HG02610 (cell line): Measurements from ENCODE around the gene TXN.
"Not testable (repeated sequence)": the region's sequence is repeated elsewhere in the genome, so short reads cannot be mapped to it uniquely, and the experiment has no call there.

Experiments used
- ATAC-seq: cut with Tn5 transposase; IDR thresholded peaks from one replicate; pipeline ENCODE4 v1.9.1; 2021; ENCODE audit warnings: mild to moderate bottlenecking, moderate library complexity; ENCODE audit not compliant: unreplicated experiment

The TXN gene

DNA sequence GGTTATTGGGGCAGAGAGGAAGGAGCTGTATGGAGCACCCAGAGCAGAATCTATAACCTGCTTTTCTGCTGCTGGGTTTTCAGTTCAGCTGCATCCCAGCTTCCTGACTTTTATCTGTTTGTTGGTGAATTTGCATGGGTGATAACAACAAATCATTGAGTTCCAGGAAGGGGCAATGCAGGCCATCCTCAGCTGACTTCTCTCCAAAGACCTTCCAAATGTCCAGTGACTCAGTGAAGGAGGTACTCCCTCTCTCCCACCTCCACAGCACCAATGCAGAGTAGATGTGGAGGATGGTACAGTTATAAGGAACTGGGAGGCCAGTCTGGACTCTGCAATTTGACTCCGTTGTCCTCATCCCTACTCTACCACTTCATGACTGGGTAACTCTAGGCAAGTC, 1.6 kb upstream of the TXN start:
- no peak for ATAC-seq

GRCh38 chr9:110257097-110257841, 962 bp upstream of the TXN start:
- no peak for ATAC-seq

DNA sequence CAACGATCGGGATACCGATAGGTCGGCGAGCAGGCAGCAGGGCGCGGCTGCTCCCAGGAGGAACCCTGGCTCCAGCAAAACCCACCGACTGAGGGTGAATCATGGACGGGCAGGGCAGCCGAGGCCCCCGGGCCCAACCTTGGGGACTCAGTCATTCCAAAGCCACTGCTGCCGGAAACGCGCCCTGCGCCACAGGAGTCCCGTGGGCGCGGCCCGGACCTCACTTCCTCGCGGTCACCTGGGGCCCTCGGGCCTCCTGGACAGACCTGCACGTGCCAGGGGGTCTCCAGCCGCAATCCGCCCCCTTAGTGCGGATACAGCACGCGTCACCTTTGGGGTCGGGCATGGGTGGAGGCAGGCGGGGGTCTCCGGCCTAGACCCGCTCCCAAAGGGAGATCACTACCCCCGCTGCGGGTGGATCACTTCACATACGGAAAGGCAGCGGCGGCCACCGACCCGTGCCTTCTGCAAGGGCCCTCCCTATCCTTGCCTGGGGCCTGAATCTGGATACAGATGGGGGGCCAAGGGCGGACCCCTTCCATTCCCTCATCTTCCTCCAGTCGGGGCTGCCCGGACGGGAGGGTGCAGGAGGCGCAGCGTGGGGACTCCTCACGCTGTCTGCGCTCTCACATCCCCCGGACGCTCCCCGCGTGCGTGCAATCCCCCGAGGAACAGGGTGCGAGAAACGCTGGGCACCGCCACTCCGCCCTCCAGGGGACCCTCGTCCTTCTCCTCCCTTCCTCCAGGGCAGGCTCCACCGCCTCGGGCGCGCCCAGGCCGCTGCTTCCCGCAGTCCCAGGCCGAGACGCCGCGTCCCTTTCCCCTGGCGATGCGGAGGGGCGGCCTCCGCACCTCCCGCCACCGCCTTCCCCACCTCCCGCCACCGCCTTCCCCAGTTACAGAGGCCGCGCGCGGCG, 586 bp downstream of the TXN start:
- ATAC-seq, result peak; percentile 20

DNA sequence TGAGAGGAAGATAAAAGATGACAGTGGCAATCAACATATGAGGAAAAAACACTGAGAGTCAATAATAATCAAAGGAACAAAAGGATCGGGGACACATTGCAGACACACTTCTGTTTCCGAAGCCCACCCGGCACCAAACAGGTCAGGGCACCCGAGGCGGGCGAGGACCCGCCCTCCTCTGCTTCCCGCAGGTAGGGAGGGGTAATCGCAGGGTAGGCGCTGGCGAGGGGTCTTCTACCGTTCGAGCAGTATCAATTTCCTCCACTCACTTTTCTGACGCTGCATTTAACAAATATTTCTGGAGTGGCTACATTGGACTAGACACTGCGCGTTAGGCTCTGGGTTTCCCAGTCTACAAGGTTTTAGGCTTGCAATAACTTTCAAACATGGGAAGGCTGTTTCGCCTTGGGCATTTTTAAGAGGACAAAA, 1.3 kb downstream of the TXN start:
- ATAC-seq, result no peak

GRCh38 chr9:110254500-110254899, 1.8 kb downstream of the TXN start:
- ATAC-seq, result no peak

- ATAC-seq, result no peak
Observed at GRCh38 chr9:110252509-110253139, 3.7 kb downstream of the TXN start.

DNA sequence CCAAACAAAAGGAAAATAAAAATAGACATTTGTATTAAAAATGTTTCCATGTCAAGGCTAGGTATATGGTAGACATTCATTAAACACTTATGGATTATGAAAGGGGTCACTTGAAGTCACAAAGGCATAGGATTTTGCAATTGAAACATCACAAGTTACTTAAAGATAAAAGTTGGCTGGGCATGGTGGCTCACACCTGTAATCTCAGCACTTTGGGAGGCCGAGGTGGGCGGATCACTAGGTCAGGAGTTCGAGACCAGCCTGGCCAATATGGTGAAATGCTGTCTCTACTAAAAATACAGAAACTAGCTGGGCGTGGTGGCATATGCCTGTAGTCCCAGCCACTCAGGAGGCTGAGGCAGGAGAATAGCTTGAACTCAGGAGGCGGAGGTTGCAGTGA, 4.5 kb downstream of the TXN start:
- not testable (repeated sequence) for ATAC-seq

DNA sequence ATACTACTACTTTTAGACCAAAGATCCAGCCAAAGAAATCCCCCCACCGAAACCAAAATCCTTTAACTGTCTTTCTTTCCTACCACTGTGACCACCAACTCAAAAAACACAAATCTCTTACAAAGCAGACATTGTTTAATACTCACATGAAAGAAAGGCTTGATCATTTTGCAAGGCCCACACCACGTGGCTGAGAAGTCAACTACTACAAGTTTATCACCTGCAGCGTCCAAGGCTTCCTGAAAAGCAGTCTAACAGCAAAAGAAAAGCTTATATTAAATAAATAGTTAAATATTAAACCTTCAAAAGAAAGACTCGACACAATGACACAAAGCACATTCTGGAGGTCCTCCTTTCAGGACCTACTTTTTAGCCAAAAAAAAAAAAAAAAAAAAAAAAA, 5.1 kb downstream of the TXN start:
- no peak for ATAC-seq

GRCh38 chr9:110249603-110250002, 6.7 kb downstream of the TXN start:
- no peak for ATAC-seq

DNA sequence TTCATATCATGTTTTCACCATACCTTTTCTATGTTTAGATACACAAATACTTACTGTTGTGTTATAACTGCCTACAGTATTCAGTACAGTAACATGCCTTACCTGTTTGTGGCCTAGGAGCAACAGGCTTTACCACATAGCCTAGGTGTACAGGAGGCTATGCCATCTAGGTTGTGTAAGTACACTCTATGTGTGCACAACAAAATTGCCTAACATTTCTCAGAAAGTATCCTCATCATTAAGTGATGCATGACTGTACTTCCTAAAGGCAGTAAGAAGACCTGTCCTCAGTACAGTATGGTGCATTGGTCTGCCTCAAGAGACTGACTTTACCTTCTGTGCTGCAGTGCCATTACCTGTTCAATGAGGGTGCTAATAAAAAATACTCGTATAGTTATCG, 7.9 kb downstream of the TXN start:
- ATAC-seq, result no peak

GRCh38 chr9:110246214-110246613, 10.1 kb downstream of the TXN start:
- no peak for ATAC-seq

DNA sequence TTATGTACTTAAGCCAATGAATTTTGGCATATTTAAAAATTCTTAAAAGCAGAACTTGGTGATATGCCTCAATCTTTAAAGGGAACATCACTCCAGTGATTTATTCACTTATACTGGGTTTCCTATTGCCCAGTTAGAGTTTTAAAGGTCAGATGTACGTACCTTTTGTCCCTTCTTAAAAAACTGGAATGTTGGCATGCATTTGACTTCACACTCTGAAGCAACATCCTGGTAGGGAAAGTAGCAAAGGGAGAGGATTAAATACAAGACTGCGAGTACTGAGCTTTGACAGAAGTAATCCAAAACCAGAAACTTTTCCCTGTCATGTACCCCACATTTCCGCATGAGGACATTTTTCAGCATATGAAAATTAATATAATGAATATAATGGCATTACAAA, 11.7 kb downstream of the TXN start:
- no peak for ATAC-seq

- ATAC-seq, result no peak
Observed at GRCh38 chr9:110241858-110242321, 14.4 kb downstream of the TXN start.

DNA sequence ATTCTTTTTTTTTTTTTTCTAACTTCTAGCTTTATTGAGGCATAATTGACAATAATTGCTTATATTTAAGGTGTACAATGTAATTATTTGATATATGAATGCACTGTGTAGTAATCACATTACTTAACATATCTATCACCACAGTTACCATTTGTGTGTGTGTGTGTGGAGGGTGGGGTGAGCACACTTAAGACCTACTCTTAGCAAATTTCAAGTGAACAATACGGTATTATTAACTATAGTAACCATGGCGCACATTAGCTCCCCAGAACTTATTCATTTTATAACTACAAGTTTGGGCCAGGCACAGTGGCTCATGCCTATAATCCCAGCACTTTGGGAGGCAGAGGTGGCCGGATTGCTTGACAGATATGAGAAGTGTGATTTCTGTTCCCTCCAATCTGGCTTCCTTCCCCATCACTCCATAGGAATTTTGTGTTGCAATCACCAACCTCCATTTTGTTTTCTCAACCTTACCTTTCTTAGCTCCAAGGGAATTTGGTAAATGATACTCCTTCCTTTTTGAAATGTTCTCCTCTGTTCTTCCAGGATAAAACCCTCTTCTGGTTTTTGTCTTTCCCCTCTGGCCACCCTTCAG, 14.9 kb downstream of the TXN start:
- ATAC-seq, result no peak

DNA sequence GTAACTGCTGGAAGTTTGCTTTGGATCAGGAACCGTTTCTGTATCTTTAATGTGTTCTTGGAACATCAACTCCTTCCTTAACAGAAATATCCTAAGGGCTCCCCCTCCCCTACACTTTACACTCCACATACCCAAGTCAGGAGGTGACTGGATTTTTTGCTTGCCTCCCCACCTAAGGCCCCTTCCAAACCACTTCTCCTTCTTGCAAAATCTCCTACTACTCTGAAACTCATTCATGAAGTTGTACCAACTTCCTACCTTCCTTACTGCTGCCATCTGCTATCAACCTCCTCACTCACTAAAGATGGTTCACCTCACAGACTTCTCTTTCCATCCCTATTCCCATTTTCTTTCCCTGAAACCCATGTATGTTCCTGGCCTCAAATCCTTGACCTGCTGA, 16.1 kb downstream of the TXN start:
- ATAC-seq, result no peak

DNA sequence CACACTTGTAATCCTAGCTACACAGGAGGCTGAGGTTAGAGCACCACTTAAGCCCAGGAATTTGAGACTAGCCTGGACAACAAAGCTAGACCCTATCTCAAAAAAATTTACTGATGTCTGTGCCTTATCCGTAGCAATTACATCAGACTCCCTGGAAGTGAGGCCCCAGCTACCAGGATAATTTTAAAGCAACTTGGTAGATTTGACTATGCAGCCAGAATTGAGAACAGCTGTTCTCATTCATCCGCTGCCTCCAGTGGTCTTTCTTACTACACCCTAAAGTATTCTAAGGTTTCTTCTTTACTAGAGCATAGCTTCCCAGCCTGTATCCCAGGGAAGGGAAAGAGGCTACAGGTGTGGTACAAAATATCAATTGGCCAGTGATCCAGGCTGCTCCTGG, 28.0 kb downstream of the TXN start:
- ATAC-seq, result no peak

GRCh38 chr9:110224583-110224982, 31.7 kb downstream of the TXN start:
- no peak for ATAC-seq

- ATAC-seq, result no peak
Observed at GRCh38 chr9:110220809-110221208, 35.5 kb downstream of the TXN start.

DNA sequence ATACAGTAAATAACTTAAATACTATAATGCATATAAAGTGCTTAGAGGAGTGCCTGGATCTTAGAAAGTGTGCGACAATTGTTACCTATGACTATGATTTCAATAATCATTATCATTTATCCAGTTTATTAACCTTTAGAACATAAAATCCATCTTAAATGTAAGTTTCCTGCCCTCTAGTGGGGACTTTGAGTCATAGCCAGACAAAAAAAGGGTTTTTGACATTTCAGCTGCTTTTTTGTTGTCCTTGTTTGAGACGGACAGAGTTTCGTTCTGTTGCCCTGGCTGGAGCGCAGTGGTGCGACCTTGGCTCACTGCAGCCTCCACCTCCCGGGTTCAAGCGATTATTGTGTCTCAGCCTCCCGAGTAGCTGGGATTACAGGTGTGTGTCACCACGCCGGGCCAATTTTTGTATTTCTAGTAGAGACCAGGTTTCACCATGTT, 38.6 kb downstream of the TXN start:
- ATAC-seq, result no peak

- ATAC-seq, result no peak
Observed at GRCh38 chr9:110214586-110215355, 41.5 kb downstream of the TXN start.
